Fibroblast of lung (primary cell): ENCODE measurements around the gene TNKS2. TPM values are rescaled to one million over a fixed set of nuclear protein-coding genes. Genes with fewer than 3 reads are reported as not detected.

Experiments
- DNase-seq, 2 donors: peaks; one replicate each; pipeline versions ENCODE4 v3.0.0 to v3.0.0-alpha.2; 2010; ENCODE audit warnings: low read depth in 2 of 2
- H2AFZ ChIP-seq: 2 replicates; pipeline ENCODE4 v1.5.1; 2012; ENCODE audit warnings: low read length, control low read depth, inconsistent platforms
- H3K27ac ChIP-seq: 2 replicates; pipeline ENCODE4 v1.5.1; 2011; ENCODE audit warnings: low read length, control low read depth; ENCODE audit not compliant: insufficient read depth
- H3K27me3 ChIP-seq: 2 replicates; pipeline ENCODE4 v1.5.1; 2011; ENCODE audit warnings: mild to moderate bottlenecking, low read length; ENCODE audit not compliant: control insufficient read depth, insufficient read depth
- H3K36me3 ChIP-seq: 2 replicates; pipeline ENCODE4 v1.5.1; 2011; ENCODE audit warnings: low read length; ENCODE audit not compliant: control insufficient read depth, insufficient read depth
- H3K4me1 ChIP-seq: 2 replicates; pipeline ENCODE4 v1.5.1; 2011; ENCODE audit warnings: low read length; ENCODE audit not compliant: control insufficient read depth, insufficient read depth; ENCODE audit errors: extremely low read depth
- H3K4me2 ChIP-seq: 2 replicates; pipeline ENCODE4 v1.5.1; 2011; ENCODE audit warnings: low read length, control low read depth; ENCODE audit not compliant: insufficient read depth; ENCODE audit errors: extremely low read depth
- H3K4me3 ChIP-seq, 4 experiments: fragments of 200-600 bp in 1 of 4; sonication (generic) in 1 of 4; replicated peaks in 1 of 4; 2 replicates each; pipeline ENCODE4 v1.5.1; 2011 to 2016; ENCODE audit warnings: low read length in 4 of 4, low read depth in 3 of 4, mild to moderate bottlenecking in 3 of 4, control low read depth in 2 of 4, inconsistent platforms in 1 of 4, mixed read lengths in 1 of 4; ENCODE audit not compliant: insufficient read depth in 1 of 4; ENCODE audit errors: control extremely low read depth in 1 of 4
- H3K79me2 ChIP-seq: 2 replicates; pipeline ENCODE4 v1.5.1; 2012; ENCODE audit warnings: mild to moderate bottlenecking, low read length, inconsistent platforms; ENCODE audit not compliant: control insufficient read depth, insufficient read depth
- H3K9ac ChIP-seq: 2 replicates; pipeline ENCODE4 v1.5.1; 2011; ENCODE audit warnings: mild to moderate bottlenecking, low read length, control low read depth; ENCODE audit not compliant: insufficient read depth
- H3K9me3 ChIP-seq: 2 replicates; pipeline ENCODE4 v1.5.1; 2012; ENCODE audit warnings: low read depth, low read length; ENCODE audit not compliant: control insufficient read depth, insufficient read depth
- H4K20me1 ChIP-seq: 2 replicates; pipeline ENCODE4 v1.5.1; 2011; ENCODE audit warnings: low read length; ENCODE audit not compliant: control insufficient read depth, insufficient read depth; ENCODE audit errors: extremely low read depth
- EZH2 ChIP-seq: IDR thresholded peaks from 2 replicates; pipeline ENCODE4 v1.5.1; 2012; ENCODE audit warnings: low read length, control low read depth, mild to moderate bottlenecking; ENCODE audit errors: missing control alignments
- polyA plus RNA-seq, 2 donors: library from polyadenylated mRNA; depleted of rRNA in 1 of 2; stranded (reverse) in 1 of 2; unstranded in 1 of 2; fragments of >200 nt; gene quantifications; 2 replicates each; pipeline ENCODE4 v1.2.1, GENCODE V29; 2011 to 2012; ENCODE audit warnings: missing spikeins in 1 of 2
- total RNA-seq: library from RNA; depleted of rRNA; stranded (reverse); fragments of >200 nt; gene quantifications from 2 replicates; pipeline ENCODE4 v1.2.1, GENCODE V29; 2014
- TF ChIP-seq, protein P1 (sequence below), 2 donors: IDR thresholded peaks in 1 of 2; conservative IDR thresholded peaks in 1 of 2; 1 replicate in 1 of 2; 2 replicates in 1 of 2; pipeline ENCODE4 v1.5.1; 2011 to 2012; ENCODE audit warnings: low read length in 2 of 2, control low read depth in 1 of 2, inconsistent platforms in 1 of 2, low read depth in 1 of 2, mild to moderate bottlenecking in 1 of 2

TNKS2 gene
- total and polyA plus RNA-seq, 2 donors (not counting 1 experiment from before 2014, with no cell fraction given): 44.6 to 61.6 TPM

DNA sequence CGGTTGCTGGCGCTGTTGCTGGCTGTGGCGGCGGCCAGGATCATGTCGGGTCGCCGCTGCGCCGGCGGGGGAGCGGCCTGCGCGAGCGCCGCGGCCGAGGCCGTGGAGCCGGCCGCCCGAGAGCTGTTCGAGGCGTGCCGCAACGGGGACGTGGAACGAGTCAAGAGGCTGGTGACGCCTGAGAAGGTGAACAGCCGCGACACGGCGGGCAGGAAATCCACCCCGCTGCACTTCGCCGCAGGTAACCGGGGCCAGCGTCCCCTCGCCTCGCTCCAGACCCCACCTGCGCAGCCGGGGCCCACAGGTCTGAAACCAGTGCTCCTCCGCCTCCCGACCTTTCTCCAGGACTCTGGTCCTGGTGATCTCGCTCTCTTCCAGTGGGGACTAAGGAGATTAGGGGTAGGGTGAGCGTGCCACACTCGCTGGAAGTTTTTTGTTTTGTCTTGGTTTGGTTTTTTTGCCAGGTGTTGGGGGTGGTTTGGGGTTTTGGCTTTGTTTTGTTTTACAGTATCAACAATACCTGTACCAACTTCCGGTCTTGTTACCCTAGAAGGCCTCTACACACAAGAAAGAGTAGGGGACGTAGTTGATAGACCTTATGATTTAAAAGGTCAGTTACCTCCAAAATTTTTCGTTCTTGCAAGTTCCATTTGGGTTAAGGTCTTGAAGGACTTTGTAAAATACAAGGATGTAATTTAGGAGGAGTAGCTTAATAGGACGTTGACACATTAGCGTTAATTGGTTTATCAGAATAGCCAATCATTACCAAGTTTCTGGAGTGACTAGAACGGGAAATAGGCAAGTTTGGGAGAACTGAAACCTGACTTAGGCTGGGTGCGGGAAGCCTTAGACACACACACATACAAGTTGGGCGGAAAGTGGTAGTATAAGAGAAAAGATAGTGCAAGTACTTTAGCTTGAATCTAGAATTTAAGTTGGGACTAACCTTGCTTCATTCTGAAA is 704 bp downstream of the TNKS2 start:
- DNase-seq: peak; percentile 58 to 64
- Histone ChIP-seq H3K9me3 (no peaks in the 10 kb centered on the region), H3K4me3 (peak overlapping the region; percentile 67 to 99 (median 94)), H3K4me2 (peak overlapping the region; percentile 93), H4K20me1 (no peaks in the 10 kb centered on the region), H3K36me3 (no peaks in the 10 kb centered on the region), H3K9ac (peak overlapping the region; percentile 86), H2AFZ (peak overlapping the region; percentile 80), H3K79me2 (peaks cover 55% of the 10 kb centered on the region), H3K27me3 (no peaks in the 10 kb centered on the region), H3K27ac (peak overlapping the region; percentile 88), H3K4me1 (peaks cover 5% of the 10 kb centered on the region)
- no peak for TF ChIP-seq EZH2
- TF ChIP-seq, protein P1, sequence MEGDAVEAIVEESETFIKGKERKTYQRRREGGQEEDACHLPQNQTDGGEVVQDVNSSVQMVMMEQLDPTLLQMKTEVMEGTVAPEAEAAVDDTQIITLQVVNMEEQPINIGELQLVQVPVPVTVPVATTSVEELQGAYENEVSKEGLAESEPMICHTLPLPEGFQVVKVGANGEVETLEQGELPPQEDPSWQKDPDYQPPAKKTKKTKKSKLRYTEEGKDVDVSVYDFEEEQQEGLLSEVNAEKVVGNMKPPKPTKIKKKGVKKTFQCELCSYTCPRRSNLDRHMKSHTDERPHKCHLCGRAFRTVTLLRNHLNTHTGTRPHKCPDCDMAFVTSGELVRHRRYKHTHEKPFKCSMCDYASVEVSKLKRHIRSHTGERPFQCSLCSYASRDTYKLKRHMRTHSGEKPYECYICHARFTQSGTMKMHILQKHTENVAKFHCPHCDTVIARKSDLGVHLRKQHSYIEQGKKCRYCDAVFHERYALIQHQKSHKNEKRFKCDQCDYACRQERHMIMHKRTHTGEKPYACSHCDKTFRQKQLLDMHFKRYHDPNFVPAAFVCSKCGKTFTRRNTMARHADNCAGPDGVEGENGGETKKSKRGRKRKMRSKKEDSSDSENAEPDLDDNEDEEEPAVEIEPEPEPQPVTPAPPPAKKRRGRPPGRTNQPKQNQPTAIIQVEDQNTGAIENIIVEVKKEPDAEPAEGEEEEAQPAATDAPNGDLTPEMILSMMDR (conservative IDR thresholded peaks at IDR 0.05 in 1 of 2, IDR thresholded peaks at IDR 0.05 in 1 of 2; ENCODE audit: low read depth in 1 of 2, low read length in 2 of 2): no peak

DNA sequence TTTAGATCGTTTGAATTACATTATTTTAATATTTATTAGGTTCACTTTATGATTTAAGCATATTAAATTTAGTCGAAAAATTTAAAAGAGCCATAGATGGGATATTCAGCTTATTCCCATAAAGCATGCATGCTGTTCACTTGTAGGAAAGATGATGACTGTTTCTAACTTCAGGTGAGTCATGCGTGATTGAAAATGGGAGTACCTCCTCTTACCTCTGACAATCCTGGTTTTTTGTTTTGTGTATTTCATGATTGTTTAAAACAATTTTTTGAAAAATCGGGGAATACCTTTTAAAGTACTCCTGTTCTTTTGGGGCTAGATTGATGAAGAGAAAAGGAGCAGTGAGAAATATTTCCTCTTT is 1.4 kb downstream of the TNKS2 start:
- DNase-seq: peak; percentile 14 to 49
- H3K9ac ChIP-seq: no peak overlapping the region
- peak overlapping the region; percentile 67 to 99 (median 94) for H3K4me3 ChIP-seq
- H3K36me3 ChIP-seq: no peaks in the 10 kb centered on the region
- H3K4me2 ChIP-seq: peak overlapping the region; percentile 93
- H3K27ac ChIP-seq: peak overlapping the region; percentile 88
- H3K27me3 ChIP-seq: no peaks in the 10 kb centered on the region
- peaks cover 5% of the 10 kb centered on the region for H3K4me1 ChIP-seq
- peaks cover 62% of the 10 kb centered on the region for H3K79me2 ChIP-seq
- no peak for TF ChIP-seq EZH2
- TF ChIP-seq, protein P1 (conservative IDR thresholded peaks at IDR 0.05 in 1 of 2, IDR thresholded peaks at IDR 0.05 in 1 of 2; ENCODE audit: low read depth in 1 of 2, low read length in 2 of 2): no peak
- no peaks in the 10 kb centered on the region for H4K20me1 ChIP-seq
- no peak overlapping the region for H2AFZ ChIP-seq
- H3K9me3 ChIP-seq: no peaks in the 10 kb centered on the region

DNA sequence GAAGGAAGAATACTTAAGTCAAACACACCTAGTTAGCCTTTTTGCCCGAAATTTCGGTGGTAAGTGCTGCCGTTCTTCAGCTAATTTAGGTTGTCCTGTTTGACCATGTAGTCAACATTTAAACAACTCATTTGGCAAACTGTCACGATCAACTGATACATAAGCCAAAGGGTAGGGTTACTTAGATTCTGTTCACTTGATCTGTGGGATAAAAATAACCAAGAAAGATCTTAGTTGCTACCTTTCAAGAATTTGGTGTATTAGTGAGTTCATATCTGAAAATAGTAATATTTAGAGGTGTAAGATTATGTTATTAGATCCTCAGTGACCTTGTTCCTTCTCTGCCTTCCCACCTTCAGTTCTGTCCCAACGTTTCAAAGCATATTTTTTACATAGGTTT is 2.0 kb downstream of the TNKS2 start:
- peak overlapping the region; percentile 93 for H3K4me2 ChIP-seq
- peak overlapping the region; percentile 67 to 99 (median 94) for H3K4me3 ChIP-seq
- TF ChIP-seq, protein P1 (conservative IDR thresholded peaks at IDR 0.05 in 1 of 2, IDR thresholded peaks at IDR 0.05 in 1 of 2; ENCODE audit: low read depth in 1 of 2, low read length in 2 of 2): no peak
- TF ChIP-seq EZH2: no peak
- no peaks in the 10 kb centered on the region for H3K36me3 ChIP-seq
- H3K9me3 ChIP-seq: no peaks in the 10 kb centered on the region
- no peaks in the 10 kb centered on the region for H3K27me3 ChIP-seq
- peaks cover 62% of the 10 kb centered on the region for H3K79me2 ChIP-seq
- H3K4me1 ChIP-seq: peaks cover 5% of the 10 kb centered on the region
- H4K20me1 ChIP-seq: no peaks in the 10 kb centered on the region
- H2AFZ ChIP-seq: no peak overlapping the region
- no peak overlapping the region for H3K27ac ChIP-seq
- no peak overlapping the region for H3K9ac ChIP-seq
- no peak for DNase-seq
